ENCODE measurements around the gene CD27. TPM values are rescaled to one million over a fixed set of nuclear protein-coding genes. Genes with fewer than 3 reads are reported as not detected.

CD27 gene
- total and polyA plus RNA-seq, 9 of the 15 experiments (the other 6 are each of a cell fraction or from before 2014, with no cell fraction given): 0.24 TPM; not detected in 8

DNA sequence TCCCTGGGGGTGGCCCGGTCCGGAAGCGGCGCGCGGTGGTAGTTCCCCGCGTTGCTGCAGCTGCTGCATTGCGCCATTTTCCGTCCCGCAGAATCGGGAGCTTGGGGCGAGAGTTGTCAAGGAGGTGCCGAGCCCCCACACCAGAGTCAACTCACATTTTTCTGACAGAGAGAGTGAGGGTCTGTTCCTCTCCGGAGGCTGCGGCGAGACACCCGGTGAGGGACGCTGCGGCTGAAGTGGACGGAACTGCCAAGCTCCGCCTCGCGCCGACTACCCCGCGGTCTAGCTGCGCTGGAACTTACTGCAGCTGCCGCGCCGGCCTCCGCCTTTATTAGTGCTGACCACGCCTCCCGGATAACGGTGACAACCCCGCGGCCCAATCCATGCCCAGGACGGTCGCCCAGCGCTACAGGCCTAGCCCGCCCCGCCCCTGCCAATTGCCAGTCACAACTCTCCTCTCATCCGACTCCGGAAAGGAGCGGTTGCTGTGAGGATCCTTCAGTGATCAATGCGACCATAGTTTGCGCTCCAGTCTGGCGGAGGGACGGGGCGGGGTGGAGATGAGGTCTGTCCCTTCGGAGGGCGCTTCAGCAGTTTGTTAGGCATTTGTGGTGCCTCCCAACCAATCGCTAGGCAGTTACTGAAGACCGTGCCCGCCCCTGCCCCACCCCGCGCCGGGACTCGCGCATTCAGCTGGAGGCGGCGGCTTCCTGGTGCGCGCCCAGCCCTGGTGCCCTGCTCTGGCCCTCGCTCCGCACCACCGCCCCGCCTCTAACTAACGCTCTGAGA, 25.8 kb downstream of the CD27 start, which contains the start of gene VAMP1 (continued):
- TF ChIP-seq, protein P1, sequence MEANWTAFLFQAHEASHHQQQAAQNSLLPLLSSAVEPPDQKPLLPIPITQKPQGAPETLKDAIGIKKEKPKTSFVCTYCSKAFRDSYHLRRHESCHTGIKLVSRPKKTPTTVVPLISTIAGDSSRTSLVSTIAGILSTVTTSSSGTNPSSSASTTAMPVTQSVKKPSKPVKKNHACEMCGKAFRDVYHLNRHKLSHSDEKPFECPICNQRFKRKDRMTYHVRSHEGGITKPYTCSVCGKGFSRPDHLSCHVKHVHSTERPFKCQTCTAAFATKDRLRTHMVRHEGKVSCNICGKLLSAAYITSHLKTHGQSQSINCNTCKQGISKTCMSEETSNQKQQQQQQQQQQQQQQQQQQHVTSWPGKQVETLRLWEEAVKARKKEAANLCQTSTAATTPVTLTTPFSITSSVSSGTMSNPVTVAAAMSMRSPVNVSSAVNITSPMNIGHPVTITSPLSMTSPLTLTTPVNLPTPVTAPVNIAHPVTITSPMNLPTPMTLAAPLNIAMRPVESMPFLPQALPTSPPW (CRISPR knock-in tag; IDR thresholded peaks at IDR 0.05): peak; percentile 78
- TF ChIP-seq, protein P2, sequence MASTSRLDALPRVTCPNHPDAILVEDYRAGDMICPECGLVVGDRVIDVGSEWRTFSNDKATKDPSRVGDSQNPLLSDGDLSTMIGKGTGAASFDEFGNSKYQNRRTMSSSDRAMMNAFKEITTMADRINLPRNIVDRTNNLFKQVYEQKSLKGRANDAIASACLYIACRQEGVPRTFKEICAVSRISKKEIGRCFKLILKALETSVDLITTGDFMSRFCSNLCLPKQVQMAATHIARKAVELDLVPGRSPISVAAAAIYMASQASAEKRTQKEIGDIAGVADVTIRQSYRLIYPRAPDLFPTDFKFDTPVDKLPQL (IDR thresholded peaks at IDR 0.05; ENCODE audit: extremely low read depth, insufficient read length): peak; percentile 45
- TF ChIP-seq CEBPG (CRISPR knock-in tag; IDR thresholded peaks at IDR 0.05) (peak; percentile 73), CEBPG (tag; conservative IDR thresholded peaks at IDR 0.05 in 1 of 2, IDR thresholded peaks at IDR 0.05 in 1 of 2) (peak in 1 of 2 experiments; percentile 85; a peak in 2 of 4 replicates), SOX6 (IDR thresholded peaks at IDR 0.05) (0 out of 2 replicates have a peak, but pooled peaks have one; percentile 8), SMARCA5 (IDR thresholded peaks at IDR 0.05) (no peak), CXXC5 (CRISPR knock-in tag; IDR thresholded peaks at IDR 0.05) (peak; percentile 55), BRD4 (IDR thresholded peaks at IDR 0.05) (no peak), ARID1B (IDR thresholded peaks at IDR 0.05) (no peak), HDAC2 (IDR thresholded peaks at IDR 0.05) (peak; percentile 32; the same call in 1 of the 2 replicates), POLR2A (conservative IDR thresholded peaks at IDR 0.05) (peak; percentile 96), ZNF274 (IDR thresholded peaks at IDR 0.05; ENCODE audit: borderline replicate concordance, low read depth, low read length) (no peak), MBD2 (IDR thresholded peaks at IDR 0.05; ENCODE audit: borderline replicate concordance, low read depth) (peak; percentile 65), YY1 (IDR thresholded peaks at IDR 0.05; ENCODE audit: borderline replicate concordance in 1 of 3, control insufficient read depth in 1 of 3, extremely low read depth in 1 of 3, insufficient read depth in 3 of 3, insufficient read length in 1 of 3, insufficient replicate concordance in 2 of 3, low read depth in 1 of 3, low read length in 2 of 3) (peak in 1 of 3 experiments; percentile 69), GTF2A2 (tag; IDR thresholded peaks at IDR 0.05) (no peak), ZBTB7A (IDR thresholded peaks at IDR 0.05; ENCODE audit: borderline replicate concordance, control insufficient read depth, low read depth, low read length) (no peak; the same call in 1 of the 2 replicates), MTA2 (IDR thresholded peaks at IDR 0.05; ENCODE audit: low read depth) (no peak), C11orf30 (IDR thresholded peaks at IDR 0.05; ENCODE audit: low read depth) (peak; percentile 63), SIN3A (IDR thresholded peaks at IDR 0.05; ENCODE audit: borderline replicate concordance in 2 of 2, control insufficient read depth in 1 of 2, low read depth in 2 of 2, low read length in 2 of 2) (peak in 1 of 2 experiments; percentile 42; a peak in 1 of 4 replicates), SP1 (CRISPR knock-in tag; IDR thresholded peaks at IDR 0.05) (peak; percentile 84)
- TF ChIP-seq, protein P3, sequence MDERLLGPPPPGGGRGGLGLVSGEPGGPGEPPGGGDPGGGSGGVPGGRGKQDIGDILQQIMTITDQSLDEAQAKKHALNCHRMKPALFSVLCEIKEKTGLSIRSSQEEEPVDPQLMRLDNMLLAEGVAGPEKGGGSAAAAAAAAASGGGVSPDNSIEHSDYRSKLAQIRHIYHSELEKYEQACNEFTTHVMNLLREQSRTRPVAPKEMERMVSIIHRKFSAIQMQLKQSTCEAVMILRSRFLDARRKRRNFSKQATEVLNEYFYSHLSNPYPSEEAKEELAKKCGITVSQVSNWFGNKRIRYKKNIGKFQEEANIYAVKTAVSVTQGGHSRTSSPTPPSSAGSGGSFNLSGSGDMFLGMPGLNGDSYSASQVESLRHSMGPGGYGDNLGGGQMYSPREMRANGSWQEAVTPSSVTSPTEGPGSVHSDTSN (CRISPR knock-in tag; IDR thresholded peaks at IDR 0.05; ENCODE audit: low read depth): no peak
- TF ChIP-seq, protein P3 (tag; conservative IDR thresholded peaks at IDR 0.05; ENCODE audit: low read depth): peak; percentile 93
- TF ChIP-seq, protein P4, sequence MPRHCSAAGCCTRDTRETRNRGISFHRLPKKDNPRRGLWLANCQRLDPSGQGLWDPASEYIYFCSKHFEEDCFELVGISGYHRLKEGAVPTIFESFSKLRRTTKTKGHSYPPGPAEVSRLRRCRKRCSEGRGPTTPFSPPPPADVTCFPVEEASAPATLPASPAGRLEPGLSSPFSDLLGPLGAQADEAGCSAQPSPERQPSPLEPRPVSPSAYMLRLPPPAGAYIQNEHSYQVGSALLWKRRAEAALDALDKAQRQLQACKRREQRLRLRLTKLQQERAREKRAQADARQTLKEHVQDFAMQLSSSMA (CRISPR knock-in tag; IDR thresholded peaks at IDR 0.05): peak; percentile 53; the same call in 1 of the 2 replicates

Measured in K562 (cell line).